C1 segment of cervical spinal cord (tissue), 14 donors: ENCODE measurements around the gene CTNNA1.

Experiments used
- DNase-seq, 14 donors: peaks; one replicate each; lab custom pipeline; 2025; lab: John Stamatoyannopoulos, UW

The CTNNA1 gene

DNA sequence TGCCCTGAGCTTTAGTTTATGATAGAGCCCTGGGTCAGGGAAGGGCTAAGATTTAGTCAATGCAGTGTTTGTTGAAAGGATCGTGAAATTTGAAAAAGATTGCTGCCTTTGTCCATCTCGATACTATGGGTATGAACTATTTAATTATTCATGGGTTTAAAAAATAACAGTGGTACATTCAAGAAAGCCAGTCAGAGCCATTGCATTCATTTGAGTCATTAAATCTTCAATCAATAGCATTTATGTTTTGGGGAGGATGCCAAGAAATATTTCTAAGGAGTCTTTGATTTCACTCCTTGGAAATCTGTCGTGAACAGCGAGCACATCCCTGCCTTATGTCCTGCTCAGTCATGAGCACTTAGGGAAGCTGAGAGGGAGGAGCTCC, 176.3 kb downstream of the CTNNA1 start:
- DNase-seq: no peak

DNA sequence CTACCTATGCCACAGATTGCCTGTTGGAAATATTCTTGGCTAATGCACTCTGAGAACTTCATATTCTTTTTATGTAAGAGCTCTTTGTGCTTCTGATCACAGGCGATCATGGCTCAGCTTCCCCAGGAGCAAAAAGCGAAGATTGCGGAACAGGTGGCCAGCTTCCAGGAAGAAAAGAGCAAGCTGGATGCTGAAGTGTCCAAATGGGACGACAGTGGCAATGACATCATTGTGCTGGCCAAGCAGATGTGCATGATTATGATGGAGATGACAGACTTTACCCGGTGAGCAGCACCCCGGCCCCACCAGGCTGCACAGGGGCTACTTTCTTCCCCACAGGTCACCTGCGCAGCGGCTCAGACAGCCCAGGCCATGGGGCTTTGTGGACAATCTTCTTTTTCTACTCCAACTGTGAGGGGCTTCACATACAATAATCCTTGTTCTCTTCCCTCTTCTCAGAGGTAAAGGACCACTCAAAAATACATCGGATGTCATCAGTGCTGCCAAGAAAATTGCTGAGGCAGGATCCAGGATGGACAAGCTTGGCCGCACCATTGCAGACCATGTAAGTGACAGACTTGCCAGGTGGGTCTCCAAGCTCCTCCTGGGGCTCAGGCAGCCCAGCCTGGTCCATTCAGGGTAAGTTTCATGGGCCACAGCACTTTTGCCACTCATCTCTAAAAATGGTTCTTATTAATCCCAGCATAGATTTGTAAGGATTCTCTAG, 177.3 kb downstream of the CTNNA1 start:
- no peak for DNase-seq

DNA sequence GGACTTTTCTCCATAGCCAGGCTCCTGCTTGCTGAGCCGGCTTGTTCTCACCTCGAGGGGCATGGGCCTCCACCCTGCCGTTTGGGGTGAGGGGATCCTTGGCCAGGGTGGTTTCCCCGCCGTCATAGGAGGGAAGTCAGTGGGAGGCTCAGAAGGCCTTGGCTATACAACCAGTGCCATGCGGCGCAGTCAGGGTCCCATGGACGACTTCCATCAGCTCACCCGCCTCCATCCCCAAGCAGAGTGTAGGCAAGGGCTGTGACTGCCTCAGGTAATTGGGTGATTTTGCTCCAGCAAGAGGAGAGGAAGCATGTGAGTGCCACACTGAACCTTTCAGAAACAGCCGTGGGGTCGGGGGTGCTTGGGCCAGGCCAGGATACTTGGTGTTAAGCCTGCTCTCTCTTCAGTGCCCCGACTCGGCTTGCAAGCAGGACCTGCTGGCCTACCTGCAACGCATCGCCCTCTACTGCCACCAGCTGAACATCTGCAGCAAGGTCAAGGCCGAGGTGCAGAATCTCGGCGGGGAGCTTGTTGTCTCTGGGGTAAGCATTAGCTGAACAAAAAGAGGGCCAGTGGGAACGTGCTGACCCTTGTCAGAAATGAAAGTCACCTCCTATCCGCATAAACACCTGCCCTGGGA, 179.1 kb downstream of the CTNNA1 start:
- no peak for DNase-seq

DNA sequence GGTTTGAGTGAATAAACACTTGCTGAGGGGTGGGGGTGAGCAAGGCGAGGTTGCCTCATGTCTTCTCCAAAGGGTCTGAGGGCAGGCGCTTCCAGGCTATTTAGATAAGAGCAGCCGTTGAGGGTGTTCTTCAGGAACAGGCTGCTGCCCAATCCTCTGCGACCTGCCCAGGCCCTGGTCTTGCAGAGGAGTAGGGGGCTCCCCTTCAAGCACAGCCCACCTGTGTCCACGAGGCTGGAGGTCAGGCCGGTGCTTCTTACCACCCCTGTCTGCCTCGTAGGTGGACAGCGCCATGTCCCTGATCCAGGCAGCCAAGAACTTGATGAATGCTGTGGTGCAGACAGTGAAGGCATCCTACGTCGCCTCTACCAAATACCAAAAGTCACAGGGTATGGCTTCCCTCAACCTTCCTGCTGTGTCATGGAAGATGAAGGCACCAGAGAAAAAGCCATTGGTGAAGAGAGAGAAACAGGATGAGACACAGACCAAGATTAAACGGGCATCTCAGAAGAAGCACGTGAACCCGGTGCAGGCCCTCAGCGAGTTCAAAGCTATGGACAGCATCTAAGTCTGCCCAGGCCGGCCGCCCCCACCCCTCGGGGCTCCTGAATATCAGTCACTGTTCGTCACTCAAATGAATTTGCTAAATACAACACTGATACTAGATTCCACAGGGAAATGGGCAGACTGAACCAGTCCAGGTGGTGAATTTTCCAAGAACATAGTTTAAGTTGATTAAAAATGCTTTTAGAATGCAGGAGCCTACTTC, 180.5 kb downstream of the CTNNA1 start:
- no peak for DNase-seq

DNA sequence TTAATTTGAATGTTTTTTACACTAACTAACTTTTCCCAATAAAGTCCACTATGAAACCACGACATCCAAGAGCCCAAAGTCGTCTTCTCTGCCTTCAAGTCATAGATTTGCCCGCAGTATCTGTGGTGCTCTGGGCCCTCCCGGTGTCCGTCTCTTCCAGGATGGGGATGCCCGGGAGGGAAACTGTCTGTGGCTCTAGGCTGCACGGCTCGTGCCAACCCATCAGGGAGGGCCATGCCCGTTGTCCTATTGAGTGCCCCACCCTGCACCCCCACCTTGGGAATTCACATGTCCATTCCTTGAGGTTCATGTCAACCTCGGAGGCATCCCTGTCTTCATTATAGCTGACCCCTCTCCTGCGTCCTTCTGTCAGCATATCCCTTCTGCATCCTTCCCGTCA, 181.7 kb downstream of the CTNNA1 start:
- no peak for DNase-seq

DNA sequence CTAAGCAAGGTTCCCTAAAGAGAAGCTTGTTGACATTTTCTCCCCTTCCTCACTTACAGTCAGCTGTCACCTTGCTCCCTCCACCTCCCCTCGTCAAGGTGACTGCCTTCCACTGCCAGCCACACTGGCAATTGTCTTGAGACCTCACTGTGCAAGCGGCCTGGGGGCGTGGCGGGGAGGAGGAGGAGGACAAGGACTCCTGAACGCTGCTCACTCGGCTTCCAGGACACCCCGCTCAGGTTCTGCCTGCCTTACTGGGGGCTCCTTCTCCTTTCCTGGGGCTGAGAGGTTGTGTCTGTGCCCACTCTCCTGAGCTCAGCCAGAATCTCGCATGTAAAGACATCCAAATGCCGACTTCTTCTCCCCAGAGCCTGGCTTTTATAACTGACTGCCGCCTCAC, 182.2 kb downstream of the CTNNA1 start:
- DNase-seq: no peak

DNA sequence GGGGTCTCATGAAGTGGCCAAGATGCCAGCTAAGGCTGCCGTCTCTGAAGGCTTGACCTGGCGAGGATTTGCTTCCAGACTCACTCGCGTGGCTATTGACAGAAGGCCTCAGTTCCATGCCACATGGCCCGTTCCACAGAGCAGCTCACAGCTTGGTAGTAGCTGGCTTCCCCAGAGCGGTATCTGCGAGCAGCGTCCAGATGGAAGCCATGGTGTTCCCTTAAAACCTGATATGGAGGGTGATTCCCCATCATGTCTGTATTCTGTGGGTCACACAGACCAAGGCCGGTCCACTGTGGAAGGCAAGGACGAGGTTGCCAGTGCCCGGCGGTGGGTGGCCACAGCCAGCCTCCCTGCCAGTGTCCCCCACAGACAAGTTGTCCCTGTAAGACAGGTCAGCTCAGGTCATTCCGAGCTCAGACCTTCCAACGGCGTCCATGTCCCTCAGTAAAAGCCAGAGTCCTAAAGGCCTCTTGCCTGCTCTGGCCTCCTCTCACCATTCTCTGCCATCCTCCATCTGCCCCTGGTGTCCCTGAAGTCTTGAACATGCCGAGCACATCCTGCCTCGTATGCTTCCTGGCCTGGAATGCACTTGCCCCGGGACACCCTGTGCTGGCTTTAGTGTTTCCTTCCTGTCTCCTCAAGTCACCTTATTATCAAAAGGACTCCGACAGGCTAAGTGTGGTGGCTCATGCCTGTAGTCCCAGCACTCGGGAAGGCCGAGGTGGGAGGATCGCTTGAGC, 183.2 kb downstream of the CTNNA1 start:
- DNase-seq: peak in 1 of 14 donors; percentile 6

DNA sequence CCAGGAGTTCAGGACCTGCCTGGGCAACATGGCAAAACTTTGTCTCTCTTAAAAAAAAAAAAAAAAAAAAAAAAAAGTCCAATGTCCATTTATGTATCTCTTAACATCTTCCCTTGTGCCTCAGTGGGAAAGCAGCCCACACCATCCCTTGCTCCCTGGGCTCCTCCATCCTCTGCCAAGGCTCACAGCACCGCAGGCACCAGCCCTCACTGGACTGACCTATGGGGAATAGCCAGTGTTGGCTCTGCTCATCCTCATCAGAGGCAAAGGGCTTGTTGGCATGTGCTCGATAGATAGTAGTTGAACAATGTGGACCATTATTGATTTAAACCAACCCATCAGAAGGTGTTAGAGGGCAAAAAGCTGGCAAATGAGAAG, 183.7 kb downstream of the CTNNA1 start:
- DNase-seq: no peak

DNA sequence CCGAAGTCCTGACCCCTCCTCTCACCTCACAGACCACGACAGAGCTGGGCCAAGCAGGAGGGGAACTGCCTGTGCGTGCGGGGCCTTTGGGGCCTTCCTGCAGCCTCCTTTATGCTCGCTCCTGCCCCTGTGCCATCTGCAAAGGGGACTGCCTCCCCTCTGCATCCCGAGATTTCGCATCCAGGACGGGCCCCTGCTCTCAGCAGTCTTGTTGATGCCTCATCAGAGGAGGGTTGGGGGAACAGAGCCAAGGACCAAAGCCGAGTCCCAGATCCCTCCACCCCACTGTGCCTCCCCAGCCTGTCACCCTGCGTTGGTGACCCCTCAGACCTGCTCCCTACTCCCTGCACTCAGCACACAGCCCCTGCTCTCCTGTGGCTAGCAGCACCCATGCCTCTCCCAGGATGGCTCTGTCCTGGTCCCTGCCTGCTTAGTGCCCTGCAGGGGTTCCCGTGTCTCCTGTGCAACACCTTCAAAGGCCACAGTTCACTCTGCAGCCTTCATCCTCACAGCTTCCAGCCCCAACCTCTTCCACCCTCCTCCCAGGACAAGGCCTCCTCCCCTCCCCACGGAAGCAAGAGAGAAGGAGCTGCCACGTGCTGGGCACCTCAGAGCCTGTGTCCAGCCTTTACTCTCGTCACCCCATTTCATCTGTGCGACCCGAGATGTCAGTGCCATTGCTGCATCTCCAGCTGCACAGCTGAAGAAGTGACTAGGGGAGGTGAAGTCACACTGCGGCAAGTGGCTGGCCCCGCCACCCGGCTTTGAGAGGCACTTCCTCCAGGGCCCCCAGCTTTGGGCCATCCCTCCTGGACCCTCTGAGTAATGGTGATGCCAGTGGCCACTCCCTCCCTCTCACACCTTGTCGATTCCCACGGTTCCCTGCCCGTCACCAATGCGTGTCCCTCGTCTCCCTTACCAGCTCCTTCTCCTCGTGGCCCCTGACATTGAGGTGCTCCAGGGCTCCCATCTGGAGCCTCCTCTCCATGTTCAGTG, 184.5 kb downstream of the CTNNA1 start:
- DNase-seq: no peak

DNA sequence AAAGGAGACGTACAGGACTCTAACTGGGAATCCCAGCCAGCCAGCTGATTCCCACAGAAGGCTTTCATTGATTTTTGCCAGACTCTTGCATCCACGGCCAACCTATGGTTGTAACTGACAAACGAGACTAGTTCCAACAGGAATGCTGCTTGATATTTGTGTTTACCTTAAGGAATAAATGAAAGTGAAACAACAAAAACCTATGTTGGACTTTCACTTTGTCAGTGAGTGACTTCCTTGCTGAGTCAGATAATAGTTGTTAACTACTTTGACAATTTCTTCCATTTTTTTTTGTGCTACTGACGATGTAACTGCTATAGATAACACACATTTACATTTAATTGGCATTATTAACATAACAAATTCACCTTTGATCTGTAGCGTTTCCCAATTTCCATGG, 185.3 kb downstream of the CTNNA1 start:
- DNase-seq: no peak

DNA sequence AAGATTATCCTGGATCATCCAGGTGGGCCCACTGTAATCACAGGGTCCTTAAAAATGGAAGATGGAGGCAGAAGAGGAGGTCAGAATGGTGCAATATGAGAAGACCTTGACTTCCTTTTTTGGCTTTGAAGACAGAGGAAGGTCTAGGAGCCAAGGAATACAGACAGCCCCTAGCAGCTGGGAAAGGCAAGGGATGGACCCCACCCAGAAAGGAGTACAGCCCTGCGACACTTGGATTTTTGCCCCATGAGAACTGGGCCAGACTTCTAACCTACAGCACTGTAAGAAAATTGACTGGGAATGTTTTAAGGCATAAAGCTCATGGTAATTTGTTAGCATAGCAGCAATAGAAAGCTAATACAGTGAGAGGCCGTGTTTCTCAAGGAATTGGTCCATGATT, 188.8 kb downstream of the CTNNA1 start:
- DNase-seq: no peak

DNA sequence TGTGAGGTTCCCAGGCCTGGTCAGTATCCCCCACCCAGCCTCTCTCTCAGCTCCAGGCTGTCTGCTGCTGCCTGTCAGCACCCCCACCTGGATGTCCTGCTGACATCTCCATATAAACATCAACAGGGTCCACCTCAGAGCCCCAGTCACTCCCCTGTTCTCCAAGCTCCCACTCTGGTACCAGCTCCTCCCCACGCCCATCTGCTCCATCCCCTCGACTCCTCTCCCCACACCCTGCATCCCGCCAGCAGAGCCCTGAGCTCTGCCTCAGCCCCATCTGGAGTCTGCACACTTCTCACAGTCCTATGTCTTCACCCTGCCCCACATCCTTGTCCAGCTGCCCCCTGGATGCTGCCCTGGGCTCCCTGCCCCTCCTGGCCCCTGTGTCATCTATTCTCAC, 189.6 kb downstream of the CTNNA1 start:
- no peak for DNase-seq

DNA sequence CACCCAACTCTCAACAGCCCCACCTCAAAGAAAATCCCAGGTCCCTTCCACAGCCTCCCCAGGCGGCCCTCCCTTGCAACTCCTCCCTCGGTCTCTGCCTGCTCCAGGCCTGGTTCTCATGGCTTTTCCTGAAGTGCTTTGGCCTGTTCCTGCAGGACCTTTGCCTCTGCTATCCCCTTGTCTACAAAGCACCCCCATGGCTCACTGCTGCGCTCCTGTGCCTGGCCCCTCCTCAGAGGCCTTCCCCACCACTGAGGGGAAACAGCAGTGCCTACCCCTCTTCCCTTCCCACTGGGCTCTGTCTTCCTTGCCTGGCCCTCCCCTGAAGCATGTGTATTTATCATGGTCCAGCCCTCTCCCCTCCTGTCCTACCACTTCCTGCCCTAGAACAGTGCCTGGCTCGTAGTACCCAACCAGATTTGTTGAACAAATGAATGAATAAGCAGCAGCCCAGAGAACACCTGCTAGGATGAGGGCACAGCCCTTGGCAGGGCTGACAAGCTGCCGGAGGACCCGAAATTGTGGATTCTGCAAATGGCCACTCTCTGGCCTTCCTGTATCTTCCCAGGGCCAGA, 190.5 kb downstream of the CTNNA1 start:
- no peak for DNase-seq

DNA sequence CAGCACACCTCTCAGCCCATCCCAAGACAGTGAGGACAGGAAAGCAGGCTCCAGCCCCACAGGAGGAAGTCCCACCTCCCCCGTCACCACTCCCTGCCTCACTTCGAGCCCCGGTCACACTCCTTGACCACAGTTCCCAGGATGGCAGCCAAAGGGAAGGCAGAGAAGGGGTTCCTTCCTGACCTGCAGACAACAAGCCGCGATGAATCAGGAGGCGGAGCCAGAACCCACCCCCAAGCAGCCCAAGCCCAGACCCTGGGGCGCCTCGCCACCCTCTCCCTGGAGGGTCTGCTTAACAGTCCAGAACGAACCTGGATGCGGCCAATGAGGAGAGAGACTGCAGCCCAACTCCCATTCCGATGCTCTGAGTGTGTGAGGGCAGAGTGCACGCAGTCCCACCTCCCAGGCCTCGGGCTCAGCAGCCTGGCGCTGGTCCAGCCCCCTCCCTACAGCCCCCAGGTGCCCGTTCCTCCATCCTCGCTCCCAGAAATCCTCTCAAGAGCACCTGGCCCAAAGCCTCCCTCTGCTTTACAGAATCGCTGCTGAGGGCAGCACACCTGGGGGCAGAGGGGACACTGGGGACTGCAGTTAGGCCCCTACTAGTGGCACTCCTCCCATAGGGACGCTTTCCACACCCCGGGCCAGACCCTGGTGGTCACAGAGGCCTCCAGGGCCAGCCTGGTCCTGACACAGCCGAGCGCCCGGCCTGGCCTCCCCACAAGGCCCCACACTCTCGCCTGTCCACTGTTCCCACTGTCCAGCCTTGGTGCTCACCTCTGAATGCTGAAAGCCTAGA, 191.5 kb downstream of the CTNNA1 start:
- no peak for DNase-seq

DNA sequence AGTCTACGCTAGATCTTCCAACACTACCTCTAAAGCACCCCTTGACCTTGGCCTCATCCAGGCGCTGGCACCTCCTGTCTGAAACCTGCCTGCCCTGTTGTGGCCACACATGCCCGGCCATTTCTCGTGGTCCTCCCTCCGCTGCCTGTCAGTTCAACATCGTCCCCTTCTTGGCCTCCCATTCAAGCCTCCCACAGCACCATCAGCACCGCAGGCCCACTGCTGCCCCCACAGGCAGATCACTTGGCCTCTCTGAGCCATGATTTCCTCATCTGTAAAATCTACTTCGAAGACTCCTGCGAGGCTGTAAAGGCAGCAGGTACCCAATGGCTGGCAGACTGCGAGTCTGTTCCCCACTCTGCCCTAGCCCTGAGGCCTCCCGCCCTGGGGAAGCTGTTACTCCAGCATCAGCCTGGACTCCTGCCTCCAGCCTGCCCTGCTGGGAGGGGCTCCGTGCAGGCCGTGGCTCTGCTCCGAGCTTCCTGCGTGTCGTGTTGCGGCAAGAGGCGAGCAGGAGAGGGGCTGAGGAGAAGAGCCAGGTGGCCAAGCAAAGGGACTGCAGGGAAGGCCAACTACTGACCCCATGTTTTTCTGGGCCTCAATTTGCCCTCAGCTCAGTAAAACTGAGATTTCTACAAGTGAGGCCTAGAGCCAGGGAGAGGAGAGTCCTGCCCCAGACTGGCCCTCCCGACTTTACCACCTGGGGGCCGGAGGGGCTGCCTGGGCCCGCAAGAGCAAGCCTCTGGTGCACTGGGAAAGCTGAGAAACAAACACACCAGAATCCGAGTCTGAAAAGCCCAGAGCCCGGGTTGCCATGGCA, 192.4 kb downstream of the CTNNA1 start:
- peak in 5 of 14 donors; percentile 37 to 62 (median 59) for DNase-seq

DNA sequence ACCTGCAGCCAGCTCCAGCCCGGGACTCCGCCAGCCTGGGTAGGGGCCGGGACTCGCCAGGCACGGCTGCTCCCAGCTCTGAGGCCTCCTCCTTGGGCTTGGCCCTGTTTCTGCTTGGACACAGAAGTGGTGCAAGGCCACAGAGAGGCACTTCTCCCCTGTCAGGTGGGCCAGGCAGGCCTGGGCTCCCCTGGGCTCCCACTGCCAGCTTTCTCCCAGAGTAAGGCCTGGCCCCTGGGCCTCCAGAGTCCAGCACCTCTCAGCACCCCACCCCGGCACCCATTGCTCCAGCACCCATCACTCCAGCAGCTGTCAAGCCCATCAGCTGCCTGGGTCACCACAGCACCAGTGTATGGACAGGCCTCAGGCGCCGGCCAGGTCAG, 193.0 kb downstream of the CTNNA1 start:
- DNase-seq: peak in 9 of 14 donors; percentile 14 to 79 (median 46)

DNA sequence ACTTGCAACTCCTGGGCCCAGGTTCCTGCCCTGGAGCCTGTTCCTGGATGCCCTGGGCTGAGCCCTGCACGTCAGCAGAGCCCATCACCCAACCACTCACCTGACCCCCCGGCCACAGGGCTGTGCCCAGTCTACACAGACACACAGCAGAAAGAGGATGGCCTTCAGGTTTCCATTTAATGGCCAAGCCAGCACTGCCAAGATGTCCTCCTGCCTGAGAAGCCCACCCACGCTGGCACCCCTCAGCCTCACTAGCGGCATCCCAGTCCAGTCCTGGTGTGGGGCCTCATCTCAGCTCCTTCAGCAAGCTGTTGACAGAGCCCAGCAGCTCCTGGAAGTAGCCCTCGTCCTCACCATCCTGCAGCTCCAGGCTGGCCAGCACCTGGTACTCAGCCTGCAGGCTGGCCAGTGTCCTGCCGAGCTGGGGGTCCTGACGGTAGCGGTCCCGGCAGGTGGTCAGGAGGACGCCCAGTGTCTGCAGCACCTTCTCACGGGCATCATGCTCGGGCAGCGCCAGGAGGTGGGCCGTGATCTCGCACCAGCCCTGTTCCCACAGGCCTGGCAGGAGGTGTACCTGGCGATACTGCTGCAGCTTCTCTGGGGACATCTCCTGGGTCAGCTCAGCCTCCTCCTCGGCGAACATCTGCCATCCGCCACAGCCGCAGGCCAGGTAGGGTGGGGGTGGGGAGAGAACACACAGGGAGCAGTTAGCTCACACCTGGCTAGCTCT, 193.8 kb downstream of the CTNNA1 start:
- no peak for DNase-seq

DNA sequence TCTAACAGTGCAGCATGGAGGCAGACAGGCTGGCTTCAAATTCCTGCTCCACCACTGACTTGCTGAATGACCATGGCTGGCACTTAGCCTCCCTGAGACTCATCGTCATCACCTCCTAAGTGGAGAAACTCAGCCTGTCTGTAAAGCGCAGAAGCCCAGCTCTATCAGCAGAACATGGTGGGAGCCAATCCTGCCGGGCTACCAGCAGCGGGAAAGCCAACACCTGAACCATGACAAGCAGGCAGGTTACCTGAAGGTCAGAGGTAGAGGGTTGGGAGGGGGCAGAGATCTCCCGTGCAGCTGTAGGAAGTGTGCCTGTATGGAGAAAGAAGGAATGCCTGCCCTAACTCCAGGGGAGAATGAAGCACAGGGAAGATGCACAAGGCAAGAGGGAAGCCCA, 194.6 kb downstream of the CTNNA1 start:
- no peak for DNase-seq
